Adrenal gland (tissue), 5 donors: Measurements from ENCODE around the gene PLAAT4.

ENCODE experiments used
- POLR2A ChIP-seq, 2 donors: fragments of 450-650 bp; IDR thresholded peaks; one replicate each; pipeline ENCODE4 v1.6.1; 2017; ENCODE audit warnings: antibody characterized with exemption in 2 of 2, mild to moderate bottlenecking in 2 of 2, moderate library complexity in 1 of 2
- TF ChIP-seq, protein P1 (sequence below), 6 experiments: fragments of 450-650 bp in 4 of 6; fragments of 200-600 bp in 2 of 6; sonication (generic) in 1 of 6; IDR thresholded peaks; 1 replicate in 5 of 6; 2 replicates in 1 of 6; pipeline versions ENCODE4 v1.5.1 to v1.8.0; 2016 to 2021; ENCODE audit warnings: antibody characterized with exemption in 6 of 6, mild to moderate bottlenecking in 2 of 6, moderate library complexity in 1 of 6
- donor health status: DM: no; HTN: no; CAD: no.

DNA sequence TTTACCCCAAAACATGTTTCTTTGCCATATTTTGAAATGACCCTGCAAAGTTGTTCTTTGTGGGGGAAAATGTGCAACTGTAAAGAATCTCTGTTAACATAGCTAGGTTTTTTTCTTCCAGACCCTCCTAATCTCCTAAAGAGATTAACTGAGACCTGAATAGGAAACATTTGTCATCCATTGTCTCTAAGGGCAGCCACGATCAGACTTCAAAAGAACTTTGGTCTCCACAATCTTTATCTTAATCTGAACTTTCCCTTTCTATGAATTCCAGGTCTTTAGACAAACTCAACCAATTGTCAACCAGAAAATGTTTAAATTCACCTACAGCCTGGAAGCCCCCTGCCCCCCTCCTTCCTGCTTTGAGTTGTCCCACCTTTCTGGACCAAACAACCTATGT is 35.4 kb upstream of the PLAAT4 start:
- TF ChIP-seq, protein P1, sequence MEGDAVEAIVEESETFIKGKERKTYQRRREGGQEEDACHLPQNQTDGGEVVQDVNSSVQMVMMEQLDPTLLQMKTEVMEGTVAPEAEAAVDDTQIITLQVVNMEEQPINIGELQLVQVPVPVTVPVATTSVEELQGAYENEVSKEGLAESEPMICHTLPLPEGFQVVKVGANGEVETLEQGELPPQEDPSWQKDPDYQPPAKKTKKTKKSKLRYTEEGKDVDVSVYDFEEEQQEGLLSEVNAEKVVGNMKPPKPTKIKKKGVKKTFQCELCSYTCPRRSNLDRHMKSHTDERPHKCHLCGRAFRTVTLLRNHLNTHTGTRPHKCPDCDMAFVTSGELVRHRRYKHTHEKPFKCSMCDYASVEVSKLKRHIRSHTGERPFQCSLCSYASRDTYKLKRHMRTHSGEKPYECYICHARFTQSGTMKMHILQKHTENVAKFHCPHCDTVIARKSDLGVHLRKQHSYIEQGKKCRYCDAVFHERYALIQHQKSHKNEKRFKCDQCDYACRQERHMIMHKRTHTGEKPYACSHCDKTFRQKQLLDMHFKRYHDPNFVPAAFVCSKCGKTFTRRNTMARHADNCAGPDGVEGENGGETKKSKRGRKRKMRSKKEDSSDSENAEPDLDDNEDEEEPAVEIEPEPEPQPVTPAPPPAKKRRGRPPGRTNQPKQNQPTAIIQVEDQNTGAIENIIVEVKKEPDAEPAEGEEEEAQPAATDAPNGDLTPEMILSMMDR (IDR thresholded peaks at IDR 0.05), result no peak
- no peak for TF ChIP-seq POLR2A (IDR thresholded peaks at IDR 0.05)
